Neural cell (in vitro differentiated cells): ENCODE measurements around the gene PPOX. TPM values are rescaled to one million over a fixed set of nuclear protein-coding genes. Genes with fewer than 3 reads are reported as not detected.
A peak's percentile ranks its signal among the peaks of the same experiment; 100 is the strongest.

Source experiments
- H2AFZ ChIP-seq: fragments of 200-600, 300-800 bp; sonication (generic), shearing (Covaris generic); 2 replicates; pipeline ENCODE4 v1.6.0; 2014; ENCODE audit warnings: low read depth, mild to moderate bottlenecking, antibody characterized with exemption, low read length, moderate library complexity
- H3F3A ChIP-seq: fragments of 200-600 bp; shearing (Covaris generic); 2 replicates; pipeline ENCODE4 v1.6.1; 2016; ENCODE audit warnings: mild to moderate bottlenecking, moderate library complexity, mixed read lengths, antibody characterized with exemption, low read length; ENCODE audit not compliant: insufficient read depth, poor library complexity, severe bottlenecking
- H3K27ac ChIP-seq: fragments of 200-600, 300-800 bp; sonication (generic), shearing (Covaris generic); 2 replicates; pipeline ENCODE4 v1.5.1; 2014; ENCODE audit warnings: mild to moderate bottlenecking, low read length, moderate library complexity
- H3K27me3 ChIP-seq: fragments of 300-800, 200-600 bp; sonication (generic), shearing (Covaris generic); 2 replicates; pipeline ENCODE4 v1.6.0; 2014; ENCODE audit warnings: mild to moderate bottlenecking, low read depth, low read length, moderate library complexity; ENCODE audit not compliant: insufficient read depth
- H3K36me3 ChIP-seq: fragments of 300-800, 200-600 bp; sonication (generic), shearing (Covaris generic); 2 replicates; pipeline ENCODE4 v1.5.1; 2014; ENCODE audit warnings: mild to moderate bottlenecking, antibody characterized with exemption, low read length, moderate library complexity; ENCODE audit not compliant: insufficient read depth
- H3K4me2 ChIP-seq: fragments of 300-800, 200-600 bp; sonication (generic), shearing (Covaris generic); 2 replicates; pipeline ENCODE4 v1.6.0; 2014; ENCODE audit warnings: mild to moderate bottlenecking, low read length
- H3K4me3 ChIP-seq: fragments of 300-800, 200-600 bp; sonication (generic), shearing (Covaris generic); 2 replicates; pipeline ENCODE4 v1.5.1; 2014; ENCODE audit warnings: mild to moderate bottlenecking, low read length, moderate library complexity
- H3K79me2 ChIP-seq: fragments of 200-600 bp; shearing (Covaris generic); replicated peaks from 2 replicates; pipeline ENCODE4 v1.6.0; 2014; ENCODE audit warnings: mild to moderate bottlenecking, low read length, moderate library complexity; ENCODE audit not compliant: insufficient read depth
- H3K9ac ChIP-seq: fragments of 300-800, 200-600 bp; sonication (generic), shearing (Covaris generic); 2 replicates; pipeline ENCODE4 v1.6.1; 2016; ENCODE audit warnings: mild to moderate bottlenecking, low read length, mixed read lengths
- H3K9me2 ChIP-seq: fragments of 200-600 bp; shearing (Covaris generic); 2 replicates; pipeline ENCODE4 v1.6.1; 2016; ENCODE audit warnings: mild to moderate bottlenecking, low read length, mixed read lengths; ENCODE audit not compliant: insufficient read depth
- H3K9me3 ChIP-seq: fragments of 200-600, 300-800 bp; sonication (generic), shearing (Covaris generic); 2 replicates; pipeline ENCODE4 v1.6.1; 2016; ENCODE audit warnings: mild to moderate bottlenecking, mixed run types, low read length, moderate library complexity, mixed read lengths
- H4K20me1 ChIP-seq: fragments of 200-600 bp; shearing (Covaris generic); 2 replicates; pipeline ENCODE4 v1.6.1; 2016; ENCODE audit warnings: mild to moderate bottlenecking, mixed run types; ENCODE audit not compliant: insufficient read depth
- CTCF ChIP-seq: fragments of 450-650 bp; IDR thresholded peaks from 2 replicates; pipeline ENCODE4 v1.5.1; 2014; ENCODE audit warnings: antibody characterized with exemption, mild to moderate bottlenecking, moderate library complexity; ENCODE audit not compliant: poor library complexity, severe bottlenecking
- EP300 ChIP-seq: fragments of 450-650 bp; conservative IDR thresholded peaks from 2 replicates; pipeline ENCODE4 v1.6.1; 2014; ENCODE audit warnings: antibody characterized with exemption, mild to moderate bottlenecking, moderate library complexity; ENCODE audit not compliant: poor library complexity, severe bottlenecking
- EZH2 ChIP-seq: fragments of 200-600, 300-800 bp; shearing (Covaris generic), sonication (generic); IDR thresholded peaks from 2 replicates; pipeline ENCODE4 v1.6.1; 2014; ENCODE audit warnings: antibody characterized with exemption, low read length, borderline replicate concordance, mild to moderate bottlenecking; ENCODE audit not compliant: insufficient read depth, poor library complexity, severe bottlenecking
- MXI1 ChIP-seq: fragments of 450-650 bp; conservative IDR thresholded peaks from 2 replicates; pipeline ENCODE4 v1.6.1; 2014; ENCODE audit warnings: antibody characterized with exemption, mild to moderate bottlenecking; ENCODE audit not compliant: poor library complexity, severe bottlenecking
- POLR2AphosphoS5 ChIP-seq: IDR thresholded peaks from 2 replicates; pipeline ENCODE4 v1.6.1; 2012
- RAD21 ChIP-seq: fragments of 450-650 bp; conservative IDR thresholded peaks from 2 replicates; pipeline ENCODE4 v1.6.1; 2014; ENCODE audit warnings: antibody characterized with exemption, mild to moderate bottlenecking, moderate library complexity
- REST ChIP-seq: IDR thresholded peaks from 2 replicates; pipeline ENCODE4 v1.6.1; 2012; ENCODE audit warnings: borderline replicate concordance
- SMC3 ChIP-seq: fragments of 450-650 bp; conservative IDR thresholded peaks from 2 replicates; pipeline ENCODE4 v1.6.1; 2014; ENCODE audit warnings: antibody characterized with exemption, mild to moderate bottlenecking, moderate library complexity; ENCODE audit not compliant: poor library complexity
- TAF1 ChIP-seq: IDR thresholded peaks from 2 replicates; pipeline ENCODE4 v1.6.1; 2012; ENCODE audit warnings: low read depth
- polyA plus RNA-seq: library from polyadenylated mRNA; depleted of rRNA; stranded (reverse); fragments of >200 nt; gene quantifications from 2 replicates; pipeline ENCODE4 v1.2.3, GENCODE V29; 2014

Gene PPOX
- polyA plus RNA-seq, 1 donor from 2014 or later, result 93.9 TPM

- Histone ChIP-seq H3K9me3 (no peaks in the 10 kb centered on the region), H2AFZ (peak overlapping the region; percentile 67), H3K9ac (peak overlapping the region; percentile 79), H3K9me2 (no peaks in the 10 kb centered on the region), H3K27ac (peak overlapping the region; percentile 84), H3K36me3 (no peaks in the 10 kb centered on the region), H3F3A (no peaks in the 10 kb centered on the region), H4K20me1 (no peaks in the 10 kb centered on the region), H3K79me2 (no peaks in the 10 kb centered on the region), H3K27me3 (no peaks in the 10 kb centered on the region), H3K4me2 (peak overlapping the region; percentile 82), H3K4me3 (peak overlapping the region; percentile 96)
- TF ChIP-seq EZH2 (no peak), REST (no peak), RAD21 (no peak), EP300 (no peak), MXI1 (no peak), TAF1 (no peak), CTCF (no peak), POLR2AphosphoS5 (no peak), SMC3 (no peak)
Observed at GRCh38 chr1:161166669-161167548, 683 bp downstream of the PPOX start.

DNA sequence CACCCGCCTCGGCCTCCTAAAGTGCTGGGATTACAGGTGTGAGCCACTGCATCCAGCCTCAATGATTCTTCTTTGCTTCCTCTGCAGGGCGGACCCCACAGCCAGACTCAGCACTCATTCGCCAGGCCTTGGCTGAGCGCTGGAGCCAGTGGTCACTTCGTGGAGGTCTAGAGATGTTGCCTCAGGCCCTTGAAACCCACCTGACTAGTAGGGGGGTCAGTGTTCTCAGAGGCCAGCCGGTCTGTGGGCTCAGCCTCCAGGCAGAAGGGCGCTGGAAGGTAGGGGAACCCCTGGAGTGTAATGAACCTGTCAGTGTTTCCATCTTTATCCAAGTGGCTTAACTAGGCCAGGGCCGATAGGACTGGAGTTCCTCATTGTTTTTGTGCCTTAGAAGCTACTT is 2.7 kb downstream of the PPOX start:
- H2AFZ ChIP-seq, result no peak overlapping the region
- no peak overlapping the region for H3K4me3 ChIP-seq
- no peak overlapping the region for H3K27ac ChIP-seq
- no peaks in the 10 kb centered on the region for H3K9me3 ChIP-seq
- no peaks in the 10 kb centered on the region for H3K9me2 ChIP-seq
- H3K79me2 ChIP-seq, result no peaks in the 10 kb centered on the region
- H3K27me3 ChIP-seq, result no peaks in the 10 kb centered on the region
- no peak overlapping the region for H3K4me2 ChIP-seq
- no peak overlapping the region for H3K9ac ChIP-seq
- no peaks in the 10 kb centered on the region for H3K36me3 ChIP-seq
- H4K20me1 ChIP-seq, result no peaks in the 10 kb centered on the region
- no peaks in the 10 kb centered on the region for H3F3A ChIP-seq
- TF ChIP-seq REST (no peak), TAF1 (no peak), POLR2AphosphoS5 (no peak), SMC3 (no peak), EZH2 (no peak), EP300 (no peak), CTCF (no peak), RAD21 (no peak), MXI1 (no peak)
